Measurements from ENCODE around the gene GALNT18.

The GALNT18 gene

DNA sequence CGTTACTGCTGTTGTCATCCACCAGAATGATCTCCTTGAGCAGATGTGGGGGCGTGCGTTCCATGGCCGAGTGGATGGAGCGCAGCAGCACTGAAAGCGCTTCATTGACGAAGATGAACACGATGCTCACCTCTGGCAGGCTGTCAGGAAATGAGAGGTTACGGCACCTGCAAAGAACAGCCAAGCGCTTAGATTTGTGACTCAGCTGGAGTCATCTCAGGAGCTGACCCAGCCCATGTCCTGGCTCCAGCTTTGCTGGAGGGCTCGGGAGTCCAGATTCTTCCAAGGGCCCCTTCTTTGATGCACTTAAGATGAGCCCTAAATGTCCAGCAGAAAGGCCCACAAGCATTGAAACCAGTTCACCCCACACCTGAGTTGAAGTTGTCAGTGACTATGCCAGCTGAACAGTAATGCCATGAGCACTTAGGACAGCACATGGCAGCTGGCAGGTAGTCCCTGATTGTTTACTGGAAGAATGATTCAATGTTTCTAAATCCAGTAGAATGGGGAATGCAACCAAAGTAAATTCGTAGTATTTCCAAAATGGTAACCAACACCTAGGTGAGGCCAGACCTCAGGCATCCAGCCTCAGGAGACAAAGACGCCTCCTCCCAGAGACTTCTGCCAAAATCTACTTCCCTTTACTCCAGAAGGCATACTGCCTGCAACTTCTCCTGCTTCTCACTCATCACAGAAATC lies 189.0 kb downstream of the GALNT18 start:
- no peak for DNase-seq (ENCODE audit: low spot score)

DNA sequence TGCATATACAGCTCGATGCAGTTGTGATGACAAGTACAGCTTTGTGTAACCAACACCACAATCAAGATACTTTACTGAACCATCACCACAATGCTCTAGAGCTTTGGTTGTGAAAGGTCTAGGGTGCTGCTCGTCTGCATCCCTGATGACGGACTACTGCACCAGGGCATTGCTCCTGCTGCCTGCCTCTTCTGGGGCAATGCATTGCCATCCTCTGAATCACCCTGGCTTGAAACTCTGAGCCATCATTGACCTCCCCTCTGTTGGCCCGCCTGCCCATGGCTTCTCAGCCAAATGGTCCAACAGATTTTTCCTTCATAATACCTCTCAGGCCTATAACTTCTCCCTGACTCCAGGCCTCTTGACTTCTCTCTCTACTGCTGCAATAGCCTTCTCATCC lies 191.4 kb downstream of the GALNT18 start:
- DNase-seq (ENCODE audit: low spot score) = no peak

DNA sequence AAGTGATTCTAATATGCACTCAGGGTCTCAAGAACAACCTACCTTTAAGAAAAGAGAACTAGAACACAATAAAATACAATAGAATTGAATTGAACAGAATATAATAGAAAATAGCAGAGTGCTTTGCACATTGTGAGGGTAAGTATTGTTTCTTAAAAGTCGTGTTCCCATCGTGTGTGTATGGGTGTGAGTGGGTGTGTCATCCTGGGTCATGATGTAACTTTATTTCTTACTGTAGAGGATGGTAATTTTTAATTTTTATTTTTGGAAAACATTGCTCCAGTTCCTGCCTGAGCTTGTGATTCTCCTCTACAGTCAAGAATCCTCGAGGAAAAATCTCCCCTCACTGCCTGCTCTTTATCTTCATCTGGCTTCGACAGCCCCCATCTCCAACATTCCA lies 193.1 kb downstream of the GALNT18 start:
- DNase-seq (ENCODE audit: low spot score) = no peak

DNA sequence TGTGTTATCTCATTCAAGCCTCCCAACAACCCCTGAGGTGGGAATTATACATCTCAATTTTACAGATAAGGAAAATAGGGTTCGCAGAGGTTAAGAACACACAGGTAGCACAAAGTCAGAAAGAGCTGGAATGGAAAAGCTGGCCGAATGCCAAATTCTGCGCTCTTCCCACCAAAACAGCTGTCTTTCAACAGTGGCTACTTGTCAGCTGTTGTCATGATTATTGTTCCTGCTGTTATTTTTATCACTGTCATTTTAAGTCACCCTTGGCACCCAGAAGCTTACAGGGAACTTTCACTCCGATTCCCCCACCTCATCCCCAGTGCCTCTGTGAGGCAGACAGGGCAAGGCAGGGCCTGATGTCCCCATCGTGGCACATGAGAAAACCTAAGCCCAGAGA lies 194.3 kb downstream of the GALNT18 start:
- DNase-seq (ENCODE audit: low spot score) = no peak

- no peak for DNase-seq (ENCODE audit: low spot score)
Measured at GRCh38 chr11:11427140-11427539, 194.7 kb downstream of the GALNT18 start.

DNA sequence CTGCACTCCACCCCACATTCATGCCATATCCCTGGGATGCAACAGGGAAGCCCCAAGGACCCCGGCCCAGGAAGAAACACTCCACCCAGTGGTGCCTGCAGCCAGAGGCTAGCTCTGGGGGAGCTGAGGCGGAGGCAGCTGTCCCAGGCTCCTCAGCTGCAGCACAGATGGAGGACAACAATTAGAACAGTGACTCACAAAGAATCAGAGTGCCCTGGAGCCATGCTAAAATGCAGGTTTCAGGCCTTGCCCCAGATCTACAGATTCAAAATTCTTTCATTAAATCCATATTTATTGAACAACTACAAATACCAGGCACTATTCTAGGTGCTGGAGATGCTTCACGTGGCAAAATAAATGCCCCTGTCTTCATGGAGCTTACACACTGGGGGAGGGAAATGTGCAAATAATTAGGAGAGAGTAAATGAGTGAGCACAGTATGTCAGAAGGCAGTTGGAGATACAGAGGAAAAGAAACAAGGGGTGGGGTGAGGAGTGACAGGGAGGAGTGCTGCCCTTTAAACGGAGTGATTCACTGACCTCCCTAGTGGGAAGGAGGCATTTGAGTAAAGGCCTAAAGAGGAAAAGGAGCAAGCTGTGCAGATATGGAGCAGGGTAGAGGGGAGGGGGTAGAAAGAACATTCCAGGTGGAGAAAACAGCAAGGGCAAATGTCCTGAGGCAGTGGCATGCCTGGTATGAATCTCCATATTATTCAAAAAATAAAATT lies 195.4 kb downstream of the GALNT18 start:
- no peak for DNase-seq (ENCODE audit: low spot score)

DNA sequence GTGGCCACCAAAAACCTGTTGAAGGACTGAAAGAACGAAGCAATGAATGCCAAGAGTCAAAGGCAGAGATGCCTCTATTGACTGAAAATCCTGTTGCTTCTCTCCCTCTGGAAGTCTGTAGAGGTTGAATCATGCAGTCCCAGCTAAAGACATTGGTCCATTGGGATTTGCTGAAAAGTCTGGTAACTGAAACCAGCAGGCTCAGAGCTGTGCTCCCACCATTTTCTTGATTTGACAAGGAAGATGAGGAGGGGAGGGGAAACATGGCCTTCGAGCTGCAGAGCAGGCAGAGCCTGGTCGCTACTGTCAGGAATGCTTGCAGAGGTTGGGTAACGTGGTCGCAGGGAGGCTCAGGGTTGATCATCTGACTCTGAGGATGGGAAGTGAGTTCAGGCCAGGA lies 196.0 kb downstream of the GALNT18 start:
- no peak for DNase-seq (ENCODE audit: low spot score)

DNA sequence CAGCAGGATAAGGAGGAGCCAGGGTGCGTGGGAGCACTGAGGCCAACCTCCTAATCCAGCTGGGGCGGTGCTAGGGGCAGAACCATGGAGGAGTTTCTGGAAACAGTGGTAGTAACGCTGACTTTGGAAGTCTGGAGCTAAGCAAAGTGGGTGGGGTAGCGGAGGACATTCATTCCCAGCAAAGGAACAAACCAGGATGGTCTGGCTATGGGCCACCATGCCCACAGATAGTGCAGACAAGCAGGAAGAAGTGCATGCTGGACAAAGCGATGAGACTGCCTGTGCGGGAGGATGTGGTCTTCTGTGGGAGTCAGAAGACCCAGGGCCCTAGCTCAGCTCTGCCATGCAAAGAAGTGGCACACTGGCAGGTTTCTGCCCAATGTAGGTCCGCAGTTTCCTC lies 197.1 kb downstream of the GALNT18 start:
- no peak for DNase-seq (ENCODE audit: low spot score)

- no peak for DNase-seq (ENCODE audit: low spot score)
Measured at GRCh38 chr11:11422411-11423128, 199.2 kb downstream of the GALNT18 start.

DNA sequence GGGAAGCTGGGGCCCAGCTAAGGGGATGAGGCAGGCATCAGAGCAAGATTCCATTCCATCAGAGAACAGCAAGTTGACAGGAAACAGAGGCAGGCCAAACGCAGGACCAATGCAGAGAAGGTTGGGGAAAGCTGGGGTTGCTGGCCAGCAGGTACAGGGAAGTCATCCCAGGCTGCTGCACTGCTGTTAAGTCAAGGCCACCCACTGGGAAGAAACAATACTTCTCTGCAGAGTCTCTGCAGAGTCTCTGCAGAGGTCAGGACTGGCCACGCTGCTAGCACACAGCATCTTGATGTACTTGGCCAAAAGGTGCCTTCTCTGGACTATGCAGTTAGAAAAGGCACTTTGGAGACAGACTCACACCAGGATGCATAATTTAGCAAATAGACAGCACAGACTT lies 200.3 kb downstream of the GALNT18 start:
- DNase-seq (ENCODE audit: low spot score) = no peak

DNA sequence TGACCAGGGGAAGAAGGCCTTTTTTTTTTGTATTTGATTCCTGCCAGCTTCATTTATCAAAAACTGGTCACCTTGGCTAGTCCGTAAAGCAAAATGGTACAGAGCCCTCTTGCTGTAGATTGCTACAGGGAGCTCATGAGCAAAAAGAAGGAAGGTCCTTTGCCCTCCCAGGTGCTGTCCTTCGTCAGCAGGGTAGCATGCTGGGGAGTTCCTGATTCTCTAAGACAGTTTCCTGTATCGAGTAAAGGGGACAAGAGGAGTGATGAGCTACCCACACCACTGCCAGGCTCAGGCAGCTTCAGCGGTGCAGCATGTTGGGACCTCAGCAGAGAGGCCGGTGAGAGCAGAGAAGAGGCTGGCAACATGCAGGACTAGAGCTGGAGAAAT lies 200.9 kb downstream of the GALNT18 start:
- no peak for DNase-seq (ENCODE audit: low spot score)

DNA sequence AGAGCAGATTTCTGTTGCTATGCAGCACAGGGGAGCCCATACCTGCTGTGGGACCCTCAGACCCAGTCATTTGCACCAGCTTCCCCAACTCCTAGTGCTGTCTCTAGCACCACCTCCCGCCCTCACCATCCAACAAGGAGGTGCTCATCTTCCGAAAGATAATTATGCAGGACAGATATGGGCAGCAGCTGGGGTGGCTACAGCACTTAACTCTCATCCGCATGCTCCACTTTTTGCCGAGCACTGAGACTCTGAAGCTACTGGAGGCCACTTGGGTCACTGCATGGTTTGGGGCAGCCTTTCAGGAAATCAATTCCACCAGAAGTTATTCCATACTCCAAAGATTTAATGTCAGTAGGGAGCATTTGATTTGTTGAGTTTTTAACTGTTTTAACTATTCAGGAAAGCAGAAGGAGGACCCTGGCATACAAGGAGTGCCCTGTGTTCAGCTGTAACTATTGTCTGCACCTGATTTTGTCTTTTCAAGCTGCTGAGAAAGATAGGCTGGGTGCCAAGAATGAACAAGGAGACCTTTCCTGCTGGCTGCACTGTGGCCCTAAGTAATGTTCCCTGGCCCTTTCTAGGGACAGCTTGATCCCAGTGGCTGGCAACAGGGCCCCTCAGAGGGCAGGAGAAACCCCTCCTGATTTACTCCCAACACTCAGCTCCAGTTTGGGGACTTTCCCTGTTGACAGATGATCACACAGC lies 201.5 kb downstream of the GALNT18 start:
- DNase-seq (ENCODE audit: low spot score) = no peak

DNA sequence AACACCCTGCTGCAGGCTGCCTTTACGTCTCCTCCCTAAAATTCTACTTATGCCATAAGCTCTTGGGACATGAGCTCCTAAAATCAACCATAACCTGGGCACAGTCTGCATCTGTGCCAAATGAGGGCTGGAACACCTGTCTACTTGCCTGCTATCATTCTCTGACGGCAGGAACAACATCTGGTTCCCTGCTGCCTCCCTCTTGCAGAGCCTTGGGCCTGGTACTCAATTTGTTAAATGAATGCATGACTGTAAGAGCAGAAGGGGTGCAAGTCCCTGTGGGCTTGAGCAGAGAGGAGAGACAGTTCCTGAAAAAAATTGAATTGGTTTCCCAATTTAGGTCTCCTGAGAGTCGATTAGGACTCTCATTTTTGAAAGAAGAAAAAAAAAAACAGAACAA lies 202.1 kb downstream of the GALNT18 start:
- no peak for DNase-seq (ENCODE audit: low spot score)

DNA sequence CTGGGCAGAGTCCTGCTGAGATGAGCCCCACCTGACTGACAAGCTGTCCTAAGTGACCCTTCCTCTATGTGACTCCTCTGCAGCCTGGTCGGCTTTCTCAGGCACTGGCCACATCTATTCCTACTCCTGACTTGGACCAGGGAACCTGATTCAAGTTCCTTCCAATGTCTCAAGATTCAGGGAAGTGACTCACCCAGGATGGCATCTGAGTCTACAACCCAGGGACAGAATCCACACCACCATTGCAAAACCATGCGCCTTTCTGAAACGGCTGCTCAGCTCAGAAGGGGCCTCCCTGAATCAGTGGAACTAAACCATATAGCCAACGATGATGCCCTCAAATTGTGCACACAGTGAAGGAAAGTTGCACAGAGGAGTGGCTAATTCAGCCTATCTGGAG lies 204.9 kb downstream of the GALNT18 start:
- DNase-seq (ENCODE audit: low spot score) = no peak

DNA sequence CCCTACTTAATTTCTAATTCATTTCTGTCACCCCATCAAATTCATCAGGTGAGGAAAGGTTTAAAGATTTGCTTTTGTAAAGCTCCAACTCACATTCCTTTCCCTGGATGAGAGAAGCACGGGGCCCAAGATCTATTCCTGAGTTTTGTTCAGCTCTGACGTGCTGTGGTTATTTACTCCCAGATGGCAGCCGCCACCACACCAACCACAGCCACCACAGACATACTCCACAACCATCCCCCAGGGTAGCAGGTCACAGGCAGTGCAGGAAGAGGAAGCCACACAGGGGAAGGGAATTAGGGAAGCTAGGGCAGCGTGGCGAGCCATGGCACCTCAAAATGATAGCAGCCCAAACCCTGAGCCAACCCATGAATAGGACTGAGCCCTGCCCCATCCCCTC lies 205.3 kb downstream of the GALNT18 start:
- DNase-seq (ENCODE audit: low spot score) = no peak

DNA sequence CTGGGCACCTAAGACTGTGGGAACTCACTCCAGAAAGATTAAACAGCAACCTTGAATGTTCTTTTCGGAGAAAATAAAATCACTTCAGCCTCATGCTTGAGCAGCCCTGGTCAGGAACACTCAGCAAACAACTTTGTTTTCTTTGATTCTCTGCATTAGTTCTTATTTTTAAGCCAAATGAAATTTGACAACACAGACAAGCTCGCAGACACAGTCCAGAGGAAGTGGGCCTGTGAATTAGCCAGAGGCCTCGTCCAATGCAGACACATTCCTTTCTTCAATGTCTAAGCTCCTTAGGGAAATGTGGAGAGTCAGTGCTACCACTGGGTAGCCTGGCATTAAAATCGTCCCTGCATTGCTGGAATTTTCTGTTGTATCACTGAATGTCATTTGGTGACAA lies 205.9 kb downstream of the GALNT18 start:
- no peak for DNase-seq (ENCODE audit: low spot score)

DNA sequence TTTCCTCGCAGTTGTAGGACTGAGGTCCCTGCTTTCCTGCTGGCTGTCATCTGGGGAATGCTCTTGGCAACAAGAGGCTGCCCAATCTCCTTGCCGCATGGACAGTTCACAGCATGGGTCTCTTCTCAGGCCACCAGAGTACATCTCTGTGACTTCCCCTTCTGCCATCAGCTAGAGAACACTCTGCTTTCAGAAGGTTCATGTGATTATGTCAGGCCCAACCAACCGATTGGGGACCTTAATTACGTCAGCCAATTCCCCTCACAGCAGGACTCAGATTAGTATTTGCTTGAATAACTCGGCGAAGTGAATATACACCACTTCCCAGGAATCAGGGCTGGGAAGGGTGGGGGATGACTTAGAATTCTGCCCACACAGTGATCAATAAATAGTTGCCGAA lies 206.8 kb downstream of the GALNT18 start:
- no peak for DNase-seq (ENCODE audit: low spot score)

DNA sequence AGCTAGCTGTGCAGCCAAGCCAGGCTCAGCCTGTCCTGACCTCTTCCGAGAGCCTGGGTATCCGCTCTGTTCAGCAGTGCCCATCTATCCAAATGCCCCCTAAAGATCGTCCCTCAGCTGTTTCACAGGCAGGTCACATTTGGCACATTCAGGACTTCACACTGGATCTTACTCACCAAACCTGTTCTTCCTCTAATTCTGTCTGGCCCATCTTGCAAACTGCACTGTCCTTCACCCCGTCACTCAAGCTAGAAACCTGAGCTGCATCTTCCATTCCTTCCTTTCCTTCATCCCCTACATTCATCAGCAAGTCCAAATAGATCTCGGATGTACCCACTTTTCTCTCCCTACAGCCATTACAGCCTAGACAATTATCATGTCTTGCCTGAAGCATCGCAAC lies 208.0 kb downstream of the GALNT18 start:
- DNase-seq (ENCODE audit: low spot score) = no peak

GRCh38 chr11:11411401-11411985 lies 210.3 kb downstream of the GALNT18 start:
- DNase-seq (ENCODE audit: low spot score) = no peak

GRCh38 chr11:11409901-11410300 lies 211.9 kb downstream of the GALNT18 start:
- no peak for DNase-seq (ENCODE audit: low spot score)

DNA sequence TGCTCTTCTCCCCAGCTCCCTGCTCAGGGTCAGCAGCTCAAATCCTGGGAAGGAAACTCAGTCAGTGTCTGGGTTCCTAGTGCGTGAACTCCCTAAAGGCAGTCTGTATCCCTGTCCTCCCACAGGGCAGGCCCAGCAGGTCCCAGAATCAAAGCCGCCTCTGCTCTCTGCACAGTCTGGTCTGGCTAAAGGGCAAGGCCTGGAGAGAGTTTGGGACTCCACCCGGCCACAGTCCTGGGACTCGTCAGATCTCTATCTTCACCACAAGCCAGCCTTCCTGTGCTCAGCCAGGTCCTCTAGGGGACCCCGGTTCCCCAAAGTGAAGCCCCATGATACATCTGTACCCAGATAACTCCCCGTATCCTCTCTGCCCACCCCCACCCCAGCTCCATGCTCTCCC lies 212.6 kb downstream of the GALNT18 start:
- DNase-seq (ENCODE audit: low spot score) = no peak
